ENCODE measurements around the gene BCO2. TPM values are rescaled to one million over a fixed set of nuclear protein-coding genes. Genes with fewer than 3 reads are reported as not detected.

Gene BCO2
- total and polyA plus RNA-seq, 2 experiments from 2014 or later, result 0.63 to 1.1 TPM

DNA sequence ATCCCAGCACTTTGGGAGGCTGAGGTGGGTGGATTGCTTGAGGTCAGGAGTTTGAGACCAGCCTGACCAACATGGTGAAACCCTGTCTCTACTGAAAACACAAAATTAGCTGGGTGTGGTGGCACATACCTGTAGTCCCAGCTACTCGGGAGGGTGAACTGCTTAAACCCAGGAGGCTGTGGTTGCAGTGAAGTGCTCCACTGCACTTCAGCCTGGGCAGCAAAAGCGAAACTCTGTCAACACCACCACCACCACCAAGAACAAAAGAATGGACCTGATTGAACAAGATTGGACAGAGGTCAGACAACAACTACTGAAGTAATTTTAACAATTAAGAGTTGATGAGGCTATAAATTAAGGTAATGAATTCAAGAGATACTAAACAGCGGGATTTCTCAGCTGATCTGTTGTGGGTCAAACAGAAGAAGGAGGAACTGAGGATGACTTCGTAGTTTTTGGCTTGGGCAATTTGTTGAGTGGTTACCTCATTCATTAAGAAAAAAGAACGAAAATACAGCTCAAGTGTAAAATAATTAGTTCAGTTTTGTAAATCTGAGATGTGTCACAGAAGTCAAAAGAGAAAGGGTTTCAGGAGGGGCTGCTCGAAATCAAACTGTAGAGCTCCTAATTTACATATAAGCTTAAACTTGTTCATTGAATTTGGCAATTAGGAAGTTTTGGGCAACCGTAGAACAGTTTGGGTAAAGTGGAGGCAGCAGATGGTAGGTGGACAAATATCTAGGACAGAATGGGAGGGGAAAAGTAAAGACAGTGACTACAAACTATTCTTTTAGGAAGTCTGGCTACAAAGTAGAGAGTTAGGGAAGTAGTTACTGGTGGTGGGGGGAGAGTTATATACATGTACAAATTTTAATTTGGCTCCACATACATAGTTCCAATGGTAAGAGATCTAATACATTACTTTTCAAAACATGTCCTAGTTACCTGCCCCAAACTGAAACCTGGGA lies 15.9 kb upstream of the BCO2 start (continued):
- TF ChIP-seq, protein P1, sequence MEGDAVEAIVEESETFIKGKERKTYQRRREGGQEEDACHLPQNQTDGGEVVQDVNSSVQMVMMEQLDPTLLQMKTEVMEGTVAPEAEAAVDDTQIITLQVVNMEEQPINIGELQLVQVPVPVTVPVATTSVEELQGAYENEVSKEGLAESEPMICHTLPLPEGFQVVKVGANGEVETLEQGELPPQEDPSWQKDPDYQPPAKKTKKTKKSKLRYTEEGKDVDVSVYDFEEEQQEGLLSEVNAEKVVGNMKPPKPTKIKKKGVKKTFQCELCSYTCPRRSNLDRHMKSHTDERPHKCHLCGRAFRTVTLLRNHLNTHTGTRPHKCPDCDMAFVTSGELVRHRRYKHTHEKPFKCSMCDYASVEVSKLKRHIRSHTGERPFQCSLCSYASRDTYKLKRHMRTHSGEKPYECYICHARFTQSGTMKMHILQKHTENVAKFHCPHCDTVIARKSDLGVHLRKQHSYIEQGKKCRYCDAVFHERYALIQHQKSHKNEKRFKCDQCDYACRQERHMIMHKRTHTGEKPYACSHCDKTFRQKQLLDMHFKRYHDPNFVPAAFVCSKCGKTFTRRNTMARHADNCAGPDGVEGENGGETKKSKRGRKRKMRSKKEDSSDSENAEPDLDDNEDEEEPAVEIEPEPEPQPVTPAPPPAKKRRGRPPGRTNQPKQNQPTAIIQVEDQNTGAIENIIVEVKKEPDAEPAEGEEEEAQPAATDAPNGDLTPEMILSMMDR (conservative IDR thresholded peaks at IDR 0.05; ENCODE audit: low read depth in 2 of 2), result no peak
- TF ChIP-seq, protein P2, sequence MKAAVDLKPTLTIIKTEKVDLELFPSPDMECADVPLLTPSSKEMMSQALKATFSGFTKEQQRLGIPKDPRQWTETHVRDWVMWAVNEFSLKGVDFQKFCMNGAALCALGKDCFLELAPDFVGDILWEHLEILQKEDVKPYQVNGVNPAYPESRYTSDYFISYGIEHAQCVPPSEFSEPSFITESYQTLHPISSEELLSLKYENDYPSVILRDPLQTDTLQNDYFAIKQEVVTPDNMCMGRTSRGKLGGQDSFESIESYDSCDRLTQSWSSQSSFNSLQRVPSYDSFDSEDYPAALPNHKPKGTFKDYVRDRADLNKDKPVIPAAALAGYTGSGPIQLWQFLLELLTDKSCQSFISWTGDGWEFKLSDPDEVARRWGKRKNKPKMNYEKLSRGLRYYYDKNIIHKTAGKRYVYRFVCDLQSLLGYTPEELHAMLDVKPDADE (IDR thresholded peaks at IDR 0.05), result no peak
- no peak for TF ChIP-seq POLR2AphosphoS5 (IDR thresholded peaks at IDR 0.05; ENCODE audit: low read depth)
- no peak for TF ChIP-seq CREB1 (CRISPR knock-in tag; IDR thresholded peaks at IDR 0.05; ENCODE audit: low read depth)
- no peak for TF ChIP-seq EZH2phosphoT487 (IDR thresholded peaks at IDR 0.05; ENCODE audit: unreplicated experiment)

DNA sequence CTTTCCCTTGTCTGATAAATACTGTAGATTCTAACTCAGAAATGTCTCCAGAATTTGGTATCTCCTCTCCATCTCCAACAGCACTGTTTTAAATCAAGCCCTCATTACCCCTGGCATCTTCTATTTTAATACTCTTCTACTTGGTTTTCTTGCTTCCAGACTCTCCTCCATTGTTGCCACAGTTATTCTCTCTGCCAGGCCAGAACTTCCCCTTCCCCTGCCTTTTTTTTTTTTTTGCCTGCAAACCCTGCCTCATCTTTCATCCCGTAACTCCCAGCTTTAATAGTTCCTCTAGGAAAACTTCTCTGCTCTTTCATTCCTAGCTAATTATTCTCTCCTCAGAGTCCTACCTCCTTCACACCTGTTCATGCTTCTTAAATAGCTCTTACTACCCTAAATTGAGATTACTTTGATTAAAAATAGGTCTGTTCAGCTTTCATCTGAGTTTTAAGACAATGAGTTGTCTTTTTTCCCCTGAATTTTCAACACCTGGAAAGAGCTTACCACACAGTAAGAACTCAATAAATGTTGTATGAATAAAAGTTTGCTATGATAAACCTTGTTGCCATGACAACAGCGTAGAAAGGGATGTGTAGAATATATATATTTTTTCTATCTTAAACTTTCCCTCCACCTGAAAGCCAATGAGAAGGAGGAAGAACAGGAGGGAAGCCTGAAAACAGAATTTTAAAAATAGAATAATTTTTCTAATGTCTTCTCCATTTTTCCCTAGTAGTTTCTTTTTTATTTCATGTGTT lies 15.0 kb upstream of the BCO2 start:
- Histone ChIP-seq H3K4me1 (ENCODE audit: insufficient read depth) (no peaks in the 10 kb centered on the region), H3K79me2 (replicated peaks; ENCODE audit: insufficient read depth) (no peaks in the 10 kb centered on the region), H3K27me3 (ENCODE audit: insufficient read depth) (no peaks in the 10 kb centered on the region), H2AFZ (no peak overlapping the region), H3K9me2 (ENCODE audit: insufficient read depth) (no peaks in the 10 kb centered on the region), H3K36me3 (ENCODE audit: insufficient read depth) (no peaks in the 10 kb centered on the region), H3F3A (replicated peaks; ENCODE audit: low read depth) (no peaks in the 10 kb centered on the region), H3K27ac (ENCODE audit: low read depth) (no peak overlapping the region), H4K20me1 (replicated peaks; ENCODE audit: insufficient read depth) (no peaks in the 10 kb centered on the region), H3K4me2 (no peak overlapping the region), H3K4me3 (no peak overlapping the region)
- H3K27ac Mint-ChIP-seq, result no peak overlapping the region
- no peak overlapping the region for H3K4me3 Mint-ChIP-seq
- DNase-seq (ENCODE audit: low spot score) (no peak), ATAC-seq (no peak)
- no peaks in the 10 kb centered on the region for H3K9me3 Mint-ChIP-seq
- H3K4me1 Mint-ChIP-seq, result peaks cover 7% of the 10 kb centered on the region; the same call in 2 of the 3 replicates
- TF ChIP-seq, protein P3, sequence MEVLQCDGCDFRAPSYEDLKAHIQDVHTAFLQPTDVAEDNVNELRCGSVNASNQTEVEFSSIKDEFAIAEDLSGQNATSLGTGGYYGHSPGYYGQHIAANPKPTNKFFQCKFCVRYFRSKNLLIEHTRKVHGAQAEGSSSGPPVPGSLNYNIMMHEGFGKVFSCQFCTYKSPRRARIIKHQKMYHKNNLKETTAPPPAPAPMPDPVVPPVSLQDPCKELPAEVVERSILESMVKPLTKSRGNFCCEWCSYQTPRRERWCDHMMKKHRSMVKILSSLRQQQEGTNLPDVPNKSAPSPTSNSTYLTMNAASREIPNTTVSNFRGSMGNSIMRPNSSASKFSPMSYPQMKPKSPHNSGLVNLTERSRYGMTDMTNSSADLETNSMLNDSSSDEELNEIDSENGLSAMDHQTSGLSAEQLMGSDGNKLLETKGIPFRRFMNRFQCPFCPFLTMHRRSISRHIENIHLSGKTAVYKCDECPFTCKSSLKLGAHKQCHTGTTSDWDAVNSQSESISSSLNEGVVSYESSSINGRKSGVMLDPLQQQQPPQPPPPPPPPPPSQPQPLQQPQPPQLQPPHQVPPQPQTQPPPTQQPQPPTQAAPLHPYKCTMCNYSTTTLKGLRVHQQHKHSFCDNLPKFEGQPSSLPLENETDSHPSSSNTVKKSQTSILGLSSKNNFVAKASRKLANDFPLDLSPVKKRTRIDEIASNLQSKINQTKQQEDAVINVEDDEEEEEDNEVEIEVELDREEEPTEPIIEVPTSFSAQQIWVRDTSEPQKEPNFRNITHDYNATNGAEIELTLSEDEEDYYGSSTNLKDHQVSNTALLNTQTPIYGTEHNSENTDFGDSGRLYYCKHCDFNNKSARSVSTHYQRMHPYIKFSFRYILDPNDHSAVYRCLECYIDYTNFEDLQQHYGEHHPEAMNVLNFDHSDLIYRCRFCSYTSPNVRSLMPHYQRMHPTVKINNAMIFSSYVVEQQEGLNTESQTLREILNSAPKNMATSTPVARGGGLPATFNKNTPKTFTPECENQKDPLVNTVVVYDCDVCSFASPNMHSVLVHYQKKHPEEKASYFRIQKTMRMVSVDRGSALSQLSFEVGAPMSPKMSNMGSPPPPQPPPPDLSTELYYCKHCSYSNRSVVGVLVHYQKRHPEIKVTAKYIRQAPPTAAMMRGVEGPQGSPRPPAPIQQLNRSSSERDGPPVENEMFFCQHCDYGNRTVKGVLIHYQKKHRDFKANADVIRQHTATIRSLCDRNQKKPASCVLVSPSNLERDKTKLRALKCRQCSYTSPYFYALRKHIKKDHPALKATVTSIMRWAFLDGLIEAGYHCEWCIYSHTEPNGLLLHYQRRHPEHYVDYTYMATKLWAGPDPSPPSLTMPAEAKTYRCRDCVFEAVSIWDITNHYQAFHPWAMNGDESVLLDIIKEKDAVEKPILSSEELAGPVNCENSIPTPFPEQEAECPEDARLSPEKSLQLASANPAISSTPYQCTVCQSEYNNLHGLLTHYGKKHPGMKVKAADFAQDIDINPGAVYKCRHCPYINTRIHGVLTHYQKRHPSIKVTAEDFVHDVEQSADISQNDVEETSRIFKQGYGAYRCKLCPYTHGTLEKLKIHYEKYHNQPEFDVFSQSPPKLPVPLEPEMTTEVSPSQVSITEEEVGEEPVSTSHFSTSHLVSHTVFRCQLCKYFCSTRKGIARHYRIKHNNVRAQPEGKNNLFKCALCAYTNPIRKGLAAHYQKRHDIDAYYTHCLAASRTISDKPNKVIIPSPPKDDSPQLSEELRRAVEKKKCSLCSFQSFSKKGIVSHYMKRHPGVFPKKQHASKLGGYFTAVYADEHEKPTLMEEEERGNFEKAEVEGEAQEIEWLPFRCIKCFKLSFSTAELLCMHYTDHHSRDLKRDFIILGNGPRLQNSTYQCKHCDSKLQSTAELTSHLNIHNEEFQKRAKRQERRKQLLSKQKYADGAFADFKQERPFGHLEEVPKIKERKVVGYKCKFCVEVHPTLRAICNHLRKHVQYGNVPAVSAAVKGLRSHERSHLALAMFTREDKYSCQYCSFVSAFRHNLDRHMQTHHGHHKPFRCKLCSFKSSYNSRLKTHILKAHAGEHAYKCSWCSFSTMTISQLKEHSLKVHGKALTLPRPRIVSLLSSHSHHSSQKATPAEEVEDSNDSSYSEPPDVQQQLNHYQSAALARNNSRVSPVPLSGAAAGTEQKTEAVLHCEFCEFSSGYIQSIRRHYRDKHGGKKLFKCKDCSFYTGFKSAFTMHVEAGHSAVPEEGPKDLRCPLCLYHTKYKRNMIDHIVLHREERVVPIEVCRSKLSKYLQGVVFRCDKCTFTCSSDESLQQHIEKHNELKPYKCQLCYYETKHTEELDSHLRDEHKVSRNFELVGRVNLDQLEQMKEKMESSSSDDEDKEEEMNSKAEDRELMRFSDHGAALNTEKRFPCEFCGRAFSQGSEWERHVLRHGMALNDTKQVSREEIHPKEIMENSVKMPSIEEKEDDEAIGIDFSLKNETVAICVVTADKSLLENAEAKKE (CRISPR knock-in tag; IDR thresholded peaks at IDR 0.05), result no peak
- TF ChIP-seq NANOG (IDR thresholded peaks at IDR 0.05; ENCODE audit: borderline replicate concordance), result no peak
- TF ChIP-seq, protein P2 (IDR thresholded peaks at IDR 0.05), result no peak
- no peak for TF ChIP-seq CREB1 (CRISPR knock-in tag; IDR thresholded peaks at IDR 0.05; ENCODE audit: low read depth)
- TF ChIP-seq ZNF114 (CRISPR knock-in tag; IDR thresholded peaks at IDR 0.05), result no peak
- no peak for TF ChIP-seq POLR2AphosphoS5 (IDR thresholded peaks at IDR 0.05; ENCODE audit: low read depth)
- no peak for TF ChIP-seq ZNF331 (CRISPR knock-in tag; IDR thresholded peaks at IDR 0.05; ENCODE audit: low read depth)
- no peak for TF ChIP-seq JUNB (IDR thresholded peaks at IDR 0.05; ENCODE audit: unreplicated experiment)
- peaks cover 7% of the 10 kb centered on the region for H3K27me3 Mint-ChIP-seq (ENCODE audit: insufficient read depth, low read depth, poor library complexity)
- no peaks in the 10 kb centered on the region for H3K36me3 Mint-ChIP-seq (ENCODE audit: low read depth)

Data from GM23338 (cell line).